ENCODE data around the gene ZNF554. TPM values are rescaled to one million over a fixed set of nuclear protein-coding genes. Genes with fewer than 3 reads are reported as not detected.

ZNF554 gene
- total and polyA plus RNA-seq, 2 of the 8 experiments (the other 6 are each of a cell fraction or from before 2014, with no cell fraction given), result 1.8 to 5.7 TPM

GRCh38 chr19:2809387-2810140 is 10.1 kb upstream of the ZNF554 start:
- POLR2A ChIA-PET (ENCODE audit: partially characterized antibody), result interaction anchor here (1.3 to 1.6 kb wide), 2 partner anchors 10 to 28 kb away, joined by 3 to 6 read pairs; no protein-coding TSS in a partner anchor
- Histone ChIP-seq H2AK5ac (ENCODE audit: low read depth, low read length) (no peak overlapping the region), H3K9ac (replicated peaks in 1 of 4; ENCODE audit: extremely low read depth in 1 of 4, low read depth in 3 of 4, low read length in 3 of 4) (no peak overlapping the region), H4K20me1 (replicated peaks in 1 of 2; ENCODE audit: control insufficient read depth in 1 of 2, insufficient read depth in 2 of 2, low read length in 2 of 2) (peaks cover 7 to 20% of the 10 kb centered on the region in 2 experiments), H3K27me3 (replicated peaks in 1 of 4; ENCODE audit: control insufficient read depth in 3 of 4, extremely low read depth in 1 of 4, insufficient read depth in 3 of 4, low read length in 3 of 4) (no peaks in the 10 kb centered on the region), H3K4ac (replicated peaks; ENCODE audit: insufficient read length, low read depth, low read length) (no peak overlapping the region), H4K8ac (ENCODE audit: extremely low read depth, insufficient read depth, low read length) (no peak overlapping the region; the same call in 1 of the 2 replicates), H2AFZ (ENCODE audit: low read length) (no peak overlapping the region), H3K79me2 (ENCODE audit: control insufficient read depth in 1 of 2, insufficient read depth in 2 of 2, low read length in 2 of 2) (no peaks in the 10 kb centered on the region), H3K27ac (ENCODE audit: low read depth, low read length) (no peak overlapping the region), H4K91ac (replicated peaks; ENCODE audit: insufficient read length, low read length) (no peak overlapping the region), H2BK120ac (replicated peaks; ENCODE audit: low read depth, low read length) (no peak overlapping the region), H2BK20ac (ENCODE audit: low read length) (no peak overlapping the region), H3K14ac (ENCODE audit: insufficient read length) (no peak overlapping the region), H4K5ac (ENCODE audit: insufficient read length, low read depth, low read length) (no peak overlapping the region), H3K18ac (ENCODE audit: extremely low read depth, low read length) (no peak overlapping the region), H3K9me3 (ENCODE audit: insufficient read depth in 2 of 2, low read depth in 1 of 2, low read length in 1 of 2) (no peaks in the 10 kb centered on the region), H2BK15ac (ENCODE audit: low read length) (no peak overlapping the region), H3K4me1 (replicated peaks in 1 of 4; ENCODE audit: control insufficient read depth in 3 of 4, insufficient read depth in 4 of 4, low read length in 3 of 4) (no peaks in the 10 kb centered on the region), H3K4me2 (ENCODE audit: insufficient read depth in 1 of 2, low read depth in 2 of 2, low read length in 2 of 2) (no peak overlapping the region), H3K4me3 (ENCODE audit: extremely low read depth in 1 of 4, insufficient read depth in 2 of 4, low read depth in 3 of 4, low read length in 4 of 4) (no peak overlapping the region), H3K36me3 (ENCODE audit: control insufficient read depth in 2 of 4, insufficient read depth in 4 of 4, low read length in 3 of 4) (peaks cover 18 to 83% (median 62%) of the 10 kb centered on the region in 4 experiments; a peak in 7 of 8 replicates), H3K23me2 (ENCODE audit: low read depth, low read length) (no peaks in the 10 kb centered on the region), H2BK12ac (ENCODE audit: low read depth, low read length) (no peak overlapping the region), H3K79me1 (ENCODE audit: low read depth, low read length) (no peaks in the 10 kb centered on the region), H2BK5ac (ENCODE audit: low read depth, low read length) (no peak overlapping the region), H3K23ac (ENCODE audit: insufficient read length) (no peak overlapping the region), H3K56ac (replicated peaks; ENCODE audit: insufficient read length, low read depth, low read length) (no peak overlapping the region)
- 89% methylated on average over 30 of the region's 37 CpGs; no CpG with 5 or more reads in 1 of the 2 experiments for WGBS, 2 experiments (ENCODE audit: extremely low coverage in 1 of 2, insufficient coverage in 1 of 2, insufficient read length in 1 of 2, insufficient replicate concordance in 2 of 2, low coverage in 1 of 2, low lambda C conversion rate in 2 of 2, missing lambda C conversion rate in 1 of 2)
- CTCF ChIA-PET (ENCODE audit: partially characterized antibody), result interaction anchor here (0.6 to 1.2 kb wide), 2 partner anchors 138 to 335 kb away, joined by 4 read pairs; no protein-coding TSS in a partner anchor
- no peak for DNase-seq (ENCODE audit: low read depth in 1 of 2, low spot score in 2 of 2)
- FAIRE-seq, result no peak
- TF ChIP-seq HDAC6 (IDR thresholded peaks at IDR 0.05; ENCODE audit: low read depth, low read length) (no peak), ATF2 (IDR thresholded peaks at IDR 0.05; ENCODE audit: low read length) (no peak), POU5F1 (IDR thresholded peaks at IDR 0.05; ENCODE audit: low read depth, low read length) (no peak), GABPA (IDR thresholded peaks at IDR 0.05; ENCODE audit: borderline replicate concordance, insufficient read depth, low read length) (no peak), KDM4A (IDR thresholded peaks at IDR 0.05; ENCODE audit: low read depth, low read length, severe bottlenecking) (no peak), BCL11A (IDR thresholded peaks at IDR 0.05; ENCODE audit: low read depth in 2 of 2, low read length in 2 of 2) (no peak), E2F6 (IDR thresholded peaks at IDR 0.05) (no peak), TAF7 (optimal IDR thresholded peaks at IDR 0.05; ENCODE audit: borderline replicate concordance, low read depth, low read length) (no peak), SIRT6 (IDR thresholded peaks at IDR 0.05; ENCODE audit: low read length) (no peak)
